Endothelial cell of umbilical vein (primary cell): Measurements from ENCODE around the gene PLCB4. TPM values are rescaled to one million over a fixed set of nuclear protein-coding genes. Genes with fewer than 3 reads are reported as not detected.

ENCODE experiments used
- BruUV-seq: library from RNA; stranded (reverse); fragments of 400-500 nt; replicated peaks from 2 replicates; lab custom pipeline; 2021; lab: Mats Ljungman, UMichigan
- CTCF ChIA-PET: fragments of 300-600, 350-600 bp; sonication (Branson Sonifier 250); formaldehyde crosslinking; loops from one replicate; lab custom pipeline; 2021; ENCODE audit warnings: antibody characterized with exemption, inconsistent platforms; lab: Charles Lee
- POLR2A ChIA-PET: fragments of 300-600, 350-600 bp; sonication (Branson Sonifier 250); formaldehyde crosslinking; loops from one replicate; lab custom pipeline; 2021; ENCODE audit warnings: antibody characterized with exemption, inconsistent platforms; lab: Charles Lee
- DNase-seq: peaks from one replicate; pipeline ENCODE4 v3.0.0-alpha.2; 2011; ENCODE audit warnings: low read depth, low spot score
- FAIRE-seq: peaks from 2 replicates; lab custom pipeline; 2011; peaks lifted over from hg19 to GRCh38; lab: Jason Lieb, UNC
- H2AFZ ChIP-seq: 2 replicates; pipeline ENCODE4 v1.6.0; 2012; ENCODE audit warnings: low read depth, low read length, control low read depth, inconsistent platforms
- H3K27ac ChIP-seq: 2 replicates; pipeline ENCODE4 v1.5.1; 2011; ENCODE audit warnings: low read depth, mild to moderate bottlenecking, control low read depth, low read length, moderate library complexity; ENCODE audit not compliant: insufficient read depth
- H3K27me3 ChIP-seq, 2 experiments: 2 replicates each; pipeline versions ENCODE4 v1.6.0 to v1.6.1; 2011; ENCODE audit warnings: low read length in 2 of 2, mixed read lengths in 1 of 2; ENCODE audit not compliant: control insufficient read depth in 2 of 2, insufficient read depth in 2 of 2
- H3K36me3 ChIP-seq, 2 experiments: 2 replicates in 1 of 2; 3 replicates in 1 of 2; pipeline ENCODE4 v1.5.1; 2011; ENCODE audit warnings: low read length in 2 of 2, mild to moderate bottlenecking in 1 of 2, moderate library complexity in 1 of 2; ENCODE audit not compliant: control insufficient read depth in 2 of 2, insufficient read depth in 2 of 2; ENCODE audit errors: extremely low read depth in 1 of 2
- H3K4me1 ChIP-seq: 3 replicates; pipeline ENCODE4 v1.5.1; 2011; ENCODE audit warnings: mild to moderate bottlenecking, low read length; ENCODE audit not compliant: control insufficient read depth, insufficient read depth; ENCODE audit errors: extremely low read depth
- H3K4me2 ChIP-seq: 2 replicates; pipeline ENCODE4 v1.6.1; 2011; ENCODE audit warnings: low read length, control low read depth, mixed read lengths; ENCODE audit not compliant: insufficient read depth
- H3K4me3 ChIP-seq, 3 experiments: fragments of 200-600 bp in 1 of 3; sonication (generic), shearing (Covaris generic) in 1 of 3; replicated peaks in 1 of 3; 2 replicates each; pipeline ENCODE4 v1.5.1; 2011 to 2016; ENCODE audit warnings: control low read depth in 3 of 3, low read length in 3 of 3, mild to moderate bottlenecking in 2 of 3, inconsistent platforms in 1 of 3, low read depth in 1 of 3, moderate library complexity in 1 of 3; ENCODE audit not compliant: insufficient read depth in 1 of 3
- H3K79me2 ChIP-seq: 2 replicates; pipeline ENCODE4 v1.6.0; 2012; ENCODE audit warnings: low read length, inconsistent platforms; ENCODE audit not compliant: control insufficient read depth, insufficient read depth
- H3K9ac ChIP-seq: replicated peaks from 2 replicates; pipeline ENCODE3; 2011; ENCODE audit warnings: low read length, control low read depth; ENCODE audit not compliant: insufficient read depth; ENCODE audit errors: extremely low read depth
- H3K9me1 ChIP-seq: replicated peaks from 3 replicates; pipeline ENCODE4 v1.6.0; 2011; ENCODE audit warnings: mild to moderate bottlenecking, low read length; ENCODE audit not compliant: control insufficient read depth, insufficient read depth; ENCODE audit errors: extremely low read depth
- H3K9me3 ChIP-seq: replicated peaks from 2 replicates; pipeline ENCODE4 v1.5.1; 2012; ENCODE audit warnings: low read length, inconsistent platforms; ENCODE audit not compliant: control insufficient read depth, insufficient read depth
- H4K20me1 ChIP-seq: replicated peaks from 2 replicates; pipeline ENCODE3; 2011; ENCODE audit warnings: mild to moderate bottlenecking, low read length; ENCODE audit not compliant: control insufficient read depth, insufficient read depth; ENCODE audit errors: extremely low read depth
- CTCF ChIP-seq, 2 donors: IDR thresholded peaks; 1 replicate in 1 of 2; 2 replicates in 1 of 2; pipeline ENCODE4 v1.5.1; 2011; ENCODE audit warnings: low read length in 2 of 2, mild to moderate bottlenecking in 2 of 2, moderate library complexity in 2 of 2, control low read depth in 1 of 2, inconsistent platforms in 1 of 2, low read depth in 1 of 2; ENCODE audit not compliant: insufficient read depth in 1 of 2; ENCODE audit errors: extremely low read depth in 1 of 2
- EZH2 ChIP-seq: IDR thresholded peaks from 2 replicates; pipeline ENCODE4 v1.6.1; 2012; ENCODE audit warnings: borderline replicate concordance, low read depth, mild to moderate bottlenecking, moderate library complexity, low read length, inconsistent platforms; ENCODE audit not compliant: severe bottlenecking
- FOS ChIP-seq: IDR thresholded peaks from 2 replicates; pipeline ENCODE4 v1.6.1; 2011; ENCODE audit warnings: mild to moderate bottlenecking, low read length, moderate library complexity, borderline replicate concordance; ENCODE audit not compliant: insufficient read depth
- GATA2 ChIP-seq: IDR thresholded peaks from 2 replicates; pipeline ENCODE4 v1.7.0; 2011; ENCODE audit warnings: low read depth, mild to moderate bottlenecking, moderate library complexity, mixed read lengths, low read length; ENCODE audit not compliant: insufficient read length, insufficient read depth
- JUN ChIP-seq: IDR thresholded peaks from 2 replicates; pipeline ENCODE4 v1.6.1; 2011; ENCODE audit warnings: borderline replicate concordance, low read depth; ENCODE audit not compliant: insufficient read length, insufficient read depth
- MAX ChIP-seq: IDR thresholded peaks from 2 replicates; pipeline ENCODE4 v1.6.1; 2011; ENCODE audit not compliant: insufficient read depth, insufficient read length
- MYC ChIP-seq: IDR thresholded peaks from one replicate; pipeline ENCODE4 v1.6.1; 2011; ENCODE audit warnings: mild to moderate bottlenecking, low read depth, low read length
- POLR2A ChIP-seq: IDR thresholded peaks from 2 replicates; pipeline ENCODE4 v1.6.1; 2012; ENCODE audit warnings: low read depth, mild to moderate bottlenecking, control low read depth, low read length
- POLR2AphosphoS5 ChIP-seq: IDR thresholded peaks from 2 replicates; pipeline ENCODE4 v1.6.1; 2012; ENCODE audit warnings: low read depth, mild to moderate bottlenecking, control low read depth, low read length, moderate library complexity; ENCODE audit not compliant: insufficient read depth
- dilution Hi-C: fragments of 300-500 bp; cut with MboI; formaldehyde crosslinking; loops from one replicate; pipeline ENCODE4 v1.15.0; 2019; ENCODE audit warnings: low sequenced_read_pairs; ENCODE audit not compliant: extremely low pct_ligation_motif_present
- intact Hi-C: fragments of 100-400 bp; cut with micrococcal nuclease; formaldehyde crosslinking; loops from one replicate; pipeline ENCODE4 v1.10.0; 2022
- polyA plus RNA-seq, 4 experiments: library from polyadenylated mRNA; depleted of rRNA in 3 of 4; stranded (reverse) in 3 of 4; unstranded in 1 of 4; fragments of >200 nt; gene quantifications; 2 replicates each; pipeline versions ENCODE4 v1.2.1 to v1.2.3, GENCODE V29; 2011 to 2012; ENCODE audit warnings: missing spikeins in 1 of 4
- total RNA-seq: library from RNA; stranded (reverse); gene quantifications from 2 replicates; pipeline ENCODE4 v1.2.3, GENCODE V29; 2021

PLCB4 gene
- total and polyA plus RNA-seq, 2 donors (not counting 3 experiments of a cell fraction or from before 2014, with no cell fraction given) = 0.37 to 1.7 TPM

GRCh38 chr20:9163995-9164394 is 95.1 kb downstream of the PLCB4 start:
- Histone ChIP-seq H3K9me1 (no peaks in the 10 kb centered on the region), H2AFZ (no peak overlapping the region), H3K79me2 (no peaks in the 10 kb centered on the region), H3K27me3 (no peaks in the 10 kb centered on the region), H3K4me1 (no peaks in the 10 kb centered on the region), H3K4me2 (no peak overlapping the region), H3K4me3 (no peak overlapping the region), H3K9me3 (no peaks in the 10 kb centered on the region), H4K20me1 (no peaks in the 10 kb centered on the region), H3K36me3 (no peaks in the 10 kb centered on the region), H3K27ac (no peak overlapping the region), H3K9ac (no peak overlapping the region)
- FAIRE-seq (no peak), DNase-seq (no peak)
- BruUV-seq = no TSS peak
- intact Hi-C loops = no loop called here
- CTCF ChIA-PET = no interaction called here
- dilution Hi-C loops = no loop called here
- POLR2A ChIA-PET = no interaction called here
- TF ChIP-seq POLR2A (no peak), POLR2AphosphoS5 (no peak), EZH2 (no peak), FOS (no peak), GATA2 (no peak), JUN (no peak), CTCF (IDR thresholded peaks at IDR 0.05; ENCODE audit: extremely low read depth in 1 of 2, insufficient read depth in 1 of 2, low read depth in 1 of 2, low read length in 2 of 2) (no peak), MYC (no peak), MAX (no peak)
